HepG2 (cell line): ENCODE data around the gene ITIH3. TPM values are rescaled to one million over a fixed set of nuclear protein-coding genes. Genes with fewer than 3 reads are reported as not detected.

Source experiments
- CCDC6 ChIP-seq: sonication (generic); formaldehyde crosslinking; IDR thresholded peaks from 2 replicates; pipeline ENCODE4 v1.8.1; 2022; ENCODE audit warnings: mild to moderate bottlenecking, missing genetic modification reagents, moderate library complexity
- CREM ChIP-seq, 2 experiments: sonication (generic) in 1 of 2; formaldehyde crosslinking in 1 of 2; IDR thresholded peaks; 2 replicates each; pipeline versions ENCODE4 v1.4.0 to v1.6.1; 2016 to 2020; ENCODE audit warnings: antibody characterized with exemption in 1 of 2, mild to moderate bottlenecking in 1 of 2, missing genetic modification reagents in 1 of 2
- GATA4 ChIP-seq: sonication (generic); IDR thresholded peaks from 2 replicates; pipeline ENCODE4 v1.6.1; 2016; ENCODE audit warnings: antibody characterized with exemption, low read depth, borderline replicate concordance
- KIAA2018 ChIP-seq: sonication (generic); formaldehyde crosslinking; IDR thresholded peaks from 2 replicates; pipeline ENCODE4 v1.5.0; 2020; ENCODE audit warnings: mild to moderate bottlenecking, missing genetic modification reagents, borderline replicate concordance
- NFRKB ChIP-seq: fragments of 450-650 bp; IDR thresholded peaks from 2 replicates; pipeline ENCODE4 v1.6.1; 2017
- RFXAP ChIP-seq: sonication (generic); formaldehyde crosslinking; IDR thresholded peaks from 2 replicates; pipeline ENCODE4 v1.4.0; 2020; ENCODE audit warnings: missing genetic modification reagents, borderline replicate concordance
- XRCC5 ChIP-seq: fragments of 200-400 bp; formaldehyde crosslinking; optimal IDR thresholded peaks from 2 replicates; pipeline ENCODE3; 2017; ENCODE audit warnings: mild to moderate bottlenecking, low read length
- ZNF512 ChIP-seq: sonication (generic); formaldehyde crosslinking; IDR thresholded peaks from 2 replicates; pipeline ENCODE4 v1.4.0; 2020; ENCODE audit warnings: mild to moderate bottlenecking, missing genetic modification reagents
- ZNF598 ChIP-seq: sonication (generic); formaldehyde crosslinking; IDR thresholded peaks from 2 replicates; pipeline ENCODE4 v1.5.1; 2020; ENCODE audit warnings: mild to moderate bottlenecking, missing genetic modification reagents, borderline replicate concordance
- ZNF639 ChIP-seq: conservative IDR thresholded peaks from 2 replicates; pipeline ENCODE4 v1.6.1; 2018; ENCODE audit warnings: missing genetic modification reagents
- ZNF687 ChIP-seq: sonication (generic); formaldehyde crosslinking; IDR thresholded peaks from 2 replicates; pipeline ENCODE4 v1.5.1; 2020; ENCODE audit warnings: mild to moderate bottlenecking, missing genetic modification reagents, moderate library complexity
- ZNF7 ChIP-seq: IDR thresholded peaks from 2 replicates; pipeline ENCODE4 v1.6.1; 2016; ENCODE audit warnings: missing biosample characterization, missing genetic modification reagents
- polyA plus RNA-seq, 8 experiments: library from polyadenylated mRNA; depleted of rRNA in 3 of 8; stranded (reverse) in 7 of 8; unstranded in 1 of 8; fragments of >200 nt; fragmentation: Illumina TruSeq in 4 of 8; extraction: Trizol in 4 of 8; gene quantifications; 2 replicates each; pipeline versions ENCODE4 v1.2.1 to v1.2.3, GENCODE V29; 2011 to 2016; ENCODE audit warnings: low read depth in 4 of 8, missing spikeins in 1 of 8, mixed read lengths in 1 of 8; ENCODE audit not compliant: insufficient read depth in 1 of 8
- total RNA-seq, 5 experiments: library from RNA; depleted of rRNA; stranded (reverse); fragments of >200 nt; fragmentation: Illumina TruSeq; extraction: Trizol; gene quantifications; 2 replicates each; pipeline ENCODE4 v1.2.3, GENCODE V29; 2016; ENCODE audit warnings: low read depth in 1 of 5

ITIH3 gene
- total and polyA plus RNA-seq, 2 of the 13 experiments (the other 11 are each of a cell fraction or from before 2014, with no cell fraction given), result 105 to 632 TPM

GRCh38 chr3:52787672-52788625 is 6.6 kb upstream of the ITIH3 start (continued):
- TF ChIP-seq NFRKB (no peak), ZNF598 (CRISPR knock-in tag) (no peak), ZNF512 (CRISPR knock-in tag) (no peak), ZNF639 (CRISPR knock-in tag) (no peak), XRCC5 (peak; percentile 18), ZNF7 (CRISPR knock-in tag) (no peak), RFXAP (CRISPR knock-in tag) (no peak), CCDC6 (CRISPR knock-in tag) (no peak), GATA4 (no peak), ZNF687 (CRISPR knock-in tag) (peak; percentile 89), KIAA2018 (CRISPR knock-in tag) (no peak), CREM (IDR thresholded peaks at IDR 0.05) (no peak), CREM (CRISPR knock-in tag; IDR thresholded peaks at IDR 0.05) (no peak)
